HepG2 (cell line): ENCODE measurements around the gene TM7SF3. TPM values are rescaled to one million over a fixed set of nuclear protein-coding genes. Genes with fewer than 3 reads are reported as not detected.

Experiments used
- ATAC-seq: fragments of 200-7000 bp; cut with Tn5 transposase; 3 replicates; pipeline ENCODE4 v1.9.1; 2020; ENCODE audit warnings: mild to moderate bottlenecking, moderate library complexity
- BruUV-seq: library from RNA; stranded (reverse); fragments of 400-500 nt; replicated peaks from 2 replicates; lab custom pipeline; 2021; lab: Mats Ljungman, UMichigan
- CTCF ChIA-PET: fragments of 300-600 bp; formaldehyde crosslinking; extraction: SDS; loops from one replicate; lab custom pipeline; 2021; ENCODE audit warnings: low total read pairs, inconsistent platforms, low intra/inter-chr PET ratio; lab: Yijun Ruan, JAX
- POLR2A ChIA-PET: fragments of 350-600 bp; sonication (Branson Sonifier 250); formaldehyde crosslinking; loops from one replicate; lab custom pipeline; 2020; ENCODE audit warnings: antibody characterized with exemption, inconsistent platforms; lab: Yijun Ruan, JAX
- DNase-seq: peaks from one replicate; pipeline ENCODE4 v3.0.0-alpha.2; 2015; ENCODE audit warnings: low spot score
- FAIRE-seq: peaks from 3 replicates; lab custom pipeline; 2011; peaks lifted over from hg19 to GRCh38; lab: Jason Lieb, UNC
- H2AFZ ChIP-seq: one replicate; pipeline ENCODE4 v1.6.1; 2011; ENCODE audit warnings: low read length, inconsistent platforms
- H3K27ac ChIP-seq: fragments of 300-600 bp; 3 replicates; pipeline ENCODE4 v1.8.0; 2011; ENCODE audit warnings: mixed run types, mild to moderate bottlenecking, mixed read lengths, low read length, inconsistent platforms; ENCODE audit not compliant: insufficient read depth; ENCODE audit errors: extremely low read length
- H3K27me3 ChIP-seq, 2 experiments: fragments of 200-600 bp in 1 of 2; 2 replicates in 1 of 2; 3 replicates in 1 of 2; pipeline versions ENCODE4 v1.6.0 to v1.8.0; 2011; ENCODE audit warnings: low read length in 2 of 2, mild to moderate bottlenecking in 2 of 2, moderate library complexity in 2 of 2, inconsistent platforms in 1 of 2; ENCODE audit not compliant: insufficient read depth in 2 of 2, control insufficient read depth in 1 of 2
- H3K36me3 ChIP-seq, 2 experiments: fragments of 200-600 bp in 1 of 2; replicated peaks in 1 of 2; 2 replicates in 1 of 2; 3 replicates in 1 of 2; pipeline versions ENCODE4 v1.5.1 to v1.8.0; 2011; ENCODE audit warnings: low read length in 2 of 2, inconsistent platforms in 1 of 2; ENCODE audit not compliant: insufficient read depth in 2 of 2, control insufficient read depth in 1 of 2
- H3K4me1 ChIP-seq: 2 replicates; pipeline ENCODE4 v1.5.1; 2012; ENCODE audit warnings: low read length, inconsistent platforms; ENCODE audit not compliant: insufficient read depth
- H3K4me2 ChIP-seq: 2 replicates; pipeline ENCODE4 v1.6.0; 2011; ENCODE audit warnings: low read depth, low read length, inconsistent platforms
- H3K4me3 ChIP-seq, 3 experiments: fragments of 200-600 bp in 1 of 3; sonication (generic), shearing (Covaris generic) in 1 of 3; replicated peaks in 1 of 3; 2 replicates each; pipeline ENCODE4 v1.5.1; 2011 to 2016; ENCODE audit warnings: low read length in 3 of 3, inconsistent platforms in 2 of 3, low read depth in 2 of 3, mild to moderate bottlenecking in 2 of 3, control low read depth in 1 of 3, mixed read lengths in 1 of 3; ENCODE audit not compliant: insufficient read depth in 1 of 3
- H3K79me2 ChIP-seq: one replicate; pipeline ENCODE4 v1.6.1; 2011; ENCODE audit warnings: low read length, inconsistent platforms; ENCODE audit not compliant: insufficient read depth
- H3K9ac ChIP-seq: 2 replicates; pipeline ENCODE4 v1.6.0; 2011; ENCODE audit warnings: mild to moderate bottlenecking, low read depth, low read length, inconsistent platforms; ENCODE audit not compliant: insufficient read depth
- H3K9me3 ChIP-seq: 2 replicates; pipeline ENCODE4 v1.5.1; 2012; ENCODE audit warnings: mild to moderate bottlenecking, low read length
- H4K20me1 ChIP-seq: 2 replicates; pipeline ENCODE4 v1.6.0; 2011; ENCODE audit warnings: inconsistent platforms, mild to moderate bottlenecking, low read length, moderate library complexity; ENCODE audit not compliant: insufficient read depth
- ATF6 ChIP-seq: sonication (generic); formaldehyde crosslinking; conservative IDR thresholded peaks from 2 replicates; pipeline ENCODE4 v1.4.0; 2020; ENCODE audit warnings: missing genetic modification reagents
- RXRB ChIP-seq: IDR thresholded peaks from 2 replicates; pipeline ENCODE4 v1.6.1; 2016; ENCODE audit warnings: borderline replicate concordance, missing genetic modification reagents, missing compliant biosample characterization
- ZMYM4 ChIP-seq: sonication (generic); formaldehyde crosslinking; IDR thresholded peaks from 2 replicates; pipeline ENCODE4 v1.8.1; 2023; ENCODE audit warnings: mild to moderate bottlenecking, missing genetic modification reagents
- ZNF3 ChIP-seq: IDR thresholded peaks from 2 replicates; pipeline ENCODE4 v1.7.0; 2017; ENCODE audit warnings: inconsistent platforms
- ZNF337 ChIP-seq: sonication (generic); formaldehyde crosslinking; IDR thresholded peaks from 2 replicates; pipeline ENCODE4 v1.5.1; 2020; ENCODE audit warnings: missing genetic modification reagents, low read depth, mild to moderate bottlenecking, borderline replicate concordance
- ZNF354B ChIP-seq: sonication (generic); formaldehyde crosslinking; IDR thresholded peaks from 2 replicates; pipeline ENCODE4 v1.8.0; 2022; ENCODE audit warnings: mild to moderate bottlenecking, missing genetic modification reagents
- ZNF704 ChIP-seq: sonication (generic); formaldehyde crosslinking; IDR thresholded peaks from 2 replicates; pipeline ENCODE4 v1.8.1; 2023; ENCODE audit warnings: mild to moderate bottlenecking, inconsistent platforms, moderate library complexity, missing genetic modification reagents, borderline replicate concordance
- ZNF879 ChIP-seq: sonication (generic); formaldehyde crosslinking; IDR thresholded peaks from 2 replicates; pipeline ENCODE4 v1.8.1; 2023; ENCODE audit warnings: missing genetic modification reagents
- WGBS: methylation state at CpG from one replicate; pipeline ENCODE4 v1.1.6; 2017; ENCODE audit warnings: low lambda C conversion rate; 5-methylcytosine and 5-hydroxymethylcytosine counted together
- in situ Hi-C: cut with HindIII; loops from 2 replicates; pipeline ENCODE4 v1.10.0; 2017; ENCODE audit warnings: low pct_unique_long_range_greater_than_20kb; ENCODE audit not compliant: extremely low pct_ligation_motif_present
- intact Hi-C: fragments of 100-400 bp; cut with micrococcal nuclease; formaldehyde crosslinking; loops from one replicate; pipeline ENCODE4 v1.10.0; 2022; ENCODE audit not compliant: unreplicated experiment
- polyA plus RNA-seq, 8 experiments: library from polyadenylated mRNA; depleted of rRNA in 3 of 8; stranded (reverse) in 7 of 8; unstranded in 1 of 8; fragments of >200 nt; fragmentation: Illumina TruSeq in 4 of 8; extraction: Trizol in 4 of 8; gene quantifications; 2 replicates each; pipeline versions ENCODE4 v1.2.1 to v1.2.3, GENCODE V29; 2011 to 2016; ENCODE audit warnings: low read depth in 4 of 8, missing spikeins in 1 of 8, mixed read lengths in 1 of 8; ENCODE audit not compliant: insufficient read depth in 1 of 8
- total RNA-seq, 5 experiments: library from RNA; depleted of rRNA; stranded (reverse); fragments of >200 nt; fragmentation: Illumina TruSeq; extraction: Trizol; gene quantifications; 2 replicates each; pipeline ENCODE4 v1.2.3, GENCODE V29; 2016; ENCODE audit warnings: low read depth in 1 of 5

The TM7SF3 gene
- total and polyA plus RNA-seq, 2 of the 13 experiments (the other 11 are each of a cell fraction or from before 2014, with no cell fraction given), result 116 to 142 TPM

GRCh38 chr12:26978801-26979200 is 35.4 kb downstream of the TM7SF3 start:
- ChIA-PET CTCF (no interaction called here), POLR2A (no interaction called here)
- WGBS, result 100% methylated on average over 1 of the region's 1 CpG
- Histone ChIP-seq H3K4me1 (no peaks in the 10 kb centered on the region), H3K9me3 (no peaks in the 10 kb centered on the region), H3K4me3 (no peak overlapping the region), H3K79me2 (no peaks in the 10 kb centered on the region), H3K27ac (no peak overlapping the region), H4K20me1 (no peaks in the 10 kb centered on the region), H3K9ac (no peak overlapping the region), H3K36me3 (peaks cover 11 to 42% of the 10 kb centered on the region in 2 experiments), H2AFZ (no peak overlapping the region), H3K4me2 (no peak overlapping the region), H3K27me3 (no peaks in the 10 kb centered on the region)
- in situ Hi-C loops, result no loop called here
- no peak for ATAC-seq
- intact Hi-C loops, result no loop called here
- TF ChIP-seq ZNF354B, result no peak
- no peak for TF ChIP-seq ATF6 (CRISPR knock-in tag)
- no peak for TF ChIP-seq ZNF337 (CRISPR knock-in tag)
- no peak for TF ChIP-seq ZNF704 (CRISPR knock-in tag)
- no peak for TF ChIP-seq ZNF879 (CRISPR knock-in tag)
- no peak for TF ChIP-seq RXRB
- TF ChIP-seq ZMYM4, result no peak
- TF ChIP-seq ZNF3 (CRISPR knock-in tag), result no peak
- no TSS peak for BruUV-seq
- no peak for FAIRE-seq
- no peak for DNase-seq
